ENCODE results near the gene TMEM132D. TPM values are rescaled to one million over a fixed set of nuclear protein-coding genes. Genes with fewer than 3 reads are reported as not detected.

The TMEM132D gene
- total RNA-seq, 1 donor = not detected

DNA sequence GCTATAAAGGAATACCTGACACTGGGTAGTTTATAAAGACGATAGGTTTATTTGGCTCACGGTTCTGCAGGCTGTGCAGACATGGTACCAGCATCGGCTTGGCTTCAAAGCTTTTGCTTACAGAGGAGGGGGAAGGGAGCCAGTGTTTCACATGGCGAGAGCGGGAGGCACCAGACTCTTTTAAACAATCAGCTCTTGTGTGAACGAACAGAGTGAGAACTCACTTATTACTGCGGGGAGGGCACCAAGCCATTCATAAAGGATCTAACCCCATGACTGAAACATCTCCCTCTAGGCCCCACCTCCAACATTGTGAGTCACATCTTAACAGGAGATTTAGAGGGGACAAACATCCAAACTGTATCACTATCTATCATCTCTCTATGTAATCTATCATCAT lies 227.4 kb downstream of the TMEM132D start:
- Histone ChIP-seq H3K27ac (ENCODE audit: low read depth, low read length) (no peak overlapping the region), H3K36me3 (ENCODE audit: insufficient read depth, low read length) (no peaks in the 10 kb centered on the region), H3K79me2 (ENCODE audit: insufficient read depth, low read length) (no peaks in the 10 kb centered on the region), H3K27me3 (ENCODE audit: insufficient read depth, low read length) (no peaks in the 10 kb centered on the region), H3K4me3 (ENCODE audit: insufficient read depth, low read length) (no peak overlapping the region), H4K20me1 (ENCODE audit: insufficient read depth, low read length) (no peaks in the 10 kb centered on the region), H2AFZ (ENCODE audit: low read length) (no peak overlapping the region), H3K9me3 (ENCODE audit: low read depth, low read length) (no peaks in the 10 kb centered on the region), H3K4me1 (ENCODE audit: insufficient read depth, low read length) (no peaks in the 10 kb centered on the region), H3K4me2 (ENCODE audit: insufficient read depth, low read length) (no peak overlapping the region)
- TF ChIP-seq, protein P1, sequence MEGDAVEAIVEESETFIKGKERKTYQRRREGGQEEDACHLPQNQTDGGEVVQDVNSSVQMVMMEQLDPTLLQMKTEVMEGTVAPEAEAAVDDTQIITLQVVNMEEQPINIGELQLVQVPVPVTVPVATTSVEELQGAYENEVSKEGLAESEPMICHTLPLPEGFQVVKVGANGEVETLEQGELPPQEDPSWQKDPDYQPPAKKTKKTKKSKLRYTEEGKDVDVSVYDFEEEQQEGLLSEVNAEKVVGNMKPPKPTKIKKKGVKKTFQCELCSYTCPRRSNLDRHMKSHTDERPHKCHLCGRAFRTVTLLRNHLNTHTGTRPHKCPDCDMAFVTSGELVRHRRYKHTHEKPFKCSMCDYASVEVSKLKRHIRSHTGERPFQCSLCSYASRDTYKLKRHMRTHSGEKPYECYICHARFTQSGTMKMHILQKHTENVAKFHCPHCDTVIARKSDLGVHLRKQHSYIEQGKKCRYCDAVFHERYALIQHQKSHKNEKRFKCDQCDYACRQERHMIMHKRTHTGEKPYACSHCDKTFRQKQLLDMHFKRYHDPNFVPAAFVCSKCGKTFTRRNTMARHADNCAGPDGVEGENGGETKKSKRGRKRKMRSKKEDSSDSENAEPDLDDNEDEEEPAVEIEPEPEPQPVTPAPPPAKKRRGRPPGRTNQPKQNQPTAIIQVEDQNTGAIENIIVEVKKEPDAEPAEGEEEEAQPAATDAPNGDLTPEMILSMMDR (IDR thresholded peaks at IDR 0.05; ENCODE audit: extremely low read depth, low read depth, low read length) = no peak
- no peak for DNase-seq (ENCODE audit: insufficient read length, low spot score, missing footprints)

GRCh38 chr12:129675947-129676346 lies 227.9 kb downstream of the TMEM132D start:
- H3K79me2 ChIP-seq (ENCODE audit: insufficient read depth, low read length) = no peaks in the 10 kb centered on the region
- DNase-seq (ENCODE audit: insufficient read length, low spot score, missing footprints) = no peak
- no peaks in the 10 kb centered on the region for H3K27me3 ChIP-seq (ENCODE audit: insufficient read depth, low read length)
- H3K4me1 ChIP-seq (ENCODE audit: insufficient read depth, low read length) = no peaks in the 10 kb centered on the region
- no peak overlapping the region for H2AFZ ChIP-seq (ENCODE audit: low read length)
- no peak overlapping the region for H3K4me3 ChIP-seq (ENCODE audit: insufficient read depth, low read length)
- no peak overlapping the region for H3K4me2 ChIP-seq (ENCODE audit: insufficient read depth, low read length)
- TF ChIP-seq, protein P1 (IDR thresholded peaks at IDR 0.05; ENCODE audit: extremely low read depth, low read depth, low read length) = no peak
- H4K20me1 ChIP-seq (ENCODE audit: insufficient read depth, low read length) = no peaks in the 10 kb centered on the region
- H3K9me3 ChIP-seq (ENCODE audit: low read depth, low read length) = no peaks in the 10 kb centered on the region
- H3K36me3 ChIP-seq (ENCODE audit: insufficient read depth, low read length) = no peaks in the 10 kb centered on the region
- no peak overlapping the region for H3K27ac ChIP-seq (ENCODE audit: low read depth, low read length)

DNA sequence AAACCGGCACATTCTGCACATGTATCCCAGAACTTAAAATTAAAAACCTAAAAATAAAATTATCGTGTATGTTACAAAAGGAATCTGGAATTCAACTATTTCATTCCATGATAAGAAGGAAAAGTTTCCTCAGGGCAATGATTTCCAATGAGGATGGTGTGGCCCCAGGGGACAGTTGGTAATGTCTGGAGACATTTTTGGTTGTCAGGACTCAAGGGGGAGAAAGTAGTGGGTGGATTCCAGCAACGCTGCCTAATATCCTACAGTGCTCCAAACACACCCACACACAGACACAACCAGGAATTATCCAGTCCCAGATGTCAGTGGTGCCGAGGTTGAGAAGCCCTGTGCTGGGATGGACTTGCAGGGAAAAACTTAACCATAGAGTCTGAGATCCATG lies 228.3 kb downstream of the TMEM132D start:
- Histone ChIP-seq H4K20me1 (ENCODE audit: insufficient read depth, low read length) (no peaks in the 10 kb centered on the region), H3K9me3 (ENCODE audit: low read depth, low read length) (no peaks in the 10 kb centered on the region), H3K36me3 (ENCODE audit: insufficient read depth, low read length) (no peaks in the 10 kb centered on the region), H3K79me2 (ENCODE audit: insufficient read depth, low read length) (no peaks in the 10 kb centered on the region), H3K4me2 (ENCODE audit: insufficient read depth, low read length) (no peak overlapping the region), H3K27me3 (ENCODE audit: insufficient read depth, low read length) (no peaks in the 10 kb centered on the region), H2AFZ (ENCODE audit: low read length) (no peak overlapping the region), H3K4me3 (ENCODE audit: insufficient read depth, low read length) (no peak overlapping the region), H3K27ac (ENCODE audit: low read depth, low read length) (no peak overlapping the region), H3K4me1 (ENCODE audit: insufficient read depth, low read length) (no peaks in the 10 kb centered on the region)
- no peak for DNase-seq (ENCODE audit: insufficient read length, low spot score, missing footprints)
- TF ChIP-seq, protein P1 (IDR thresholded peaks at IDR 0.05; ENCODE audit: extremely low read depth, low read depth, low read length) = no peak

DNA sequence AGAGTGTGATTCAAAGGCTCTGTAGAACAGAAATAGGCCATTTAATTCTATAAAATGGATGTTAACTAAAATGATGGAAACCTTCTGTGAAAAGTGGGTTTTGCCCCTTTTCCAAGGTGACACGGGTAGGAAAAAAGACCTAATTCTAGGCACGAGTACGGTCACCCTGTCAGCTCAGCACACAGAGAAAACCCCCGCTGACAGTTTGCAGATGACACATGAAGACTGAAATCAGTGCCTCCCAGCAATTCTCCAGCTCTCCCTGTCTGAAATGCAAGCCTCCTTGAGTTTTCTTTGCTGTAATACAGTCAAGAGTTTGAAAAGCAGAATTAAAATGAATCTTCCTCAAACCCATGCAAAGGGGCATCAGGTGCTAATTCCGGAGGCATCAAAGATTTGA lies 230.0 kb downstream of the TMEM132D start:
- Histone ChIP-seq H2AFZ (ENCODE audit: low read length) (no peak overlapping the region), H3K4me2 (ENCODE audit: insufficient read depth, low read length) (no peak overlapping the region), H3K9me3 (ENCODE audit: low read depth, low read length) (no peaks in the 10 kb centered on the region), H3K27me3 (ENCODE audit: insufficient read depth, low read length) (no peaks in the 10 kb centered on the region), H3K79me2 (ENCODE audit: insufficient read depth, low read length) (no peaks in the 10 kb centered on the region), H3K36me3 (ENCODE audit: insufficient read depth, low read length) (no peaks in the 10 kb centered on the region), H3K4me3 (ENCODE audit: insufficient read depth, low read length) (no peak overlapping the region), H4K20me1 (ENCODE audit: insufficient read depth, low read length) (no peaks in the 10 kb centered on the region), H3K27ac (ENCODE audit: low read depth, low read length) (no peak overlapping the region), H3K4me1 (ENCODE audit: insufficient read depth, low read length) (no peaks in the 10 kb centered on the region)
- no peak for DNase-seq (ENCODE audit: insufficient read length, low spot score, missing footprints)
- TF ChIP-seq, protein P1 (IDR thresholded peaks at IDR 0.05; ENCODE audit: extremely low read depth, low read depth, low read length) = no peak

All from osteoblast (primary cell).